Measurements from ENCODE around the gene SAYSD1. TPM values are rescaled to one million over a fixed set of nuclear protein-coding genes. Genes with fewer than 3 reads are reported as not detected.

SAYSD1 gene
- total and polyA plus RNA-seq, 9 of the 15 experiments (the other 6 are each of a cell fraction or from before 2014, with no cell fraction given): 3.5 to 19.1 (median 12.4) TPM

- Histone ChIP-seq H4K20me1 (replicated peaks; ENCODE audit: control insufficient read depth, insufficient read depth, low read length) (0 out of 2 replicates have a peak, but pooled peaks cover 3% of the 10 kb centered on the region), H2AFZ (ENCODE audit: low read depth, low read length) (no peak overlapping the region), H3K27ac (ENCODE audit: extremely low read depth, low read depth, low read length) (no peak overlapping the region), H3K9ac (ENCODE audit: insufficient read depth in 1 of 2, low read depth in 2 of 2, low read length in 2 of 2) (no peak overlapping the region), H3K9me3 (replicated peaks; ENCODE audit: control insufficient read depth, insufficient read depth, low read depth, low read length) (no peaks in the 10 kb centered on the region), H3K27me3 (ENCODE audit: control insufficient read depth in 2 of 2, insufficient read depth in 2 of 2, low read length in 2 of 2) (peaks cover 5 to 10% of the 10 kb centered on the region in 2 experiments; a peak in 2 of 5 replicates), H3K9me1 (ENCODE audit: control insufficient read depth, insufficient read depth, low read length) (no peaks in the 10 kb centered on the region), H3K79me2 (ENCODE audit: control insufficient read depth, insufficient read depth, low read length) (no peaks in the 10 kb centered on the region), H3K4me1 (replicated peaks in 1 of 2; ENCODE audit: control insufficient read depth in 2 of 2, insufficient read depth in 2 of 2, low read length in 2 of 2) (no peaks in the 10 kb centered on the region), H3K36me3 (ENCODE audit: control insufficient read depth, insufficient read depth, low read length) (peaks cover 5% of the 10 kb centered on the region; the same call in 1 of the 3 replicates), H3K4me3 (no peak overlapping the region), H3K4me2 (ENCODE audit: insufficient read depth, low read length) (no peak overlapping the region)
- DNase-seq (ENCODE audit: extremely low read depth in 1 of 4, low spot score in 3 of 4): no peak
- FAIRE-seq: no peak
- ATAC-seq: no peak
- ChIA-PET POLR2A (interaction anchor here (0.7 to 3.3 kb wide), 6 partner anchors 9 to 106 kb away, joined by 3 to 23 read pairs (median 4); partner anchors contain the start of gene SAYSD1), CTCF (ENCODE audit: low intra/inter-chr PET ratio) (interaction anchor here (1.2 to 2.8 kb wide), 3 partner anchors 106 to 231 kb away, joined by 7 to 16 read pairs (median 8); no protein-coding TSS in a partner anchor)
- intact Hi-C loops (cut with micrococcal nuclease): loop anchor here (1.0 to 5.0 kb wide), 3 partner anchors 99 to 230 kb away; no protein-coding TSS in a partner anchor
- WGBS (ENCODE audit: insufficient coverage, low coverage, missing lambda C conversion rate): 80% methylated on average over 1 of the region's 1 CpG
- BruUV-seq (replicated peaks): no TSS peak
- in situ Hi-C loops (cut with MboI): no loop called here
- TF ChIP-seq TRIM24 (IDR thresholded peaks at IDR 0.05) (no peak), ZNF140 (CRISPR knock-in tag; IDR thresholded peaks at IDR 0.05) (no peak), CBX5 (IDR thresholded peaks at IDR 0.05; ENCODE audit: borderline replicate concordance, low read depth) (no peak), PHTF2 (CRISPR knock-in tag; IDR thresholded peaks at IDR 0.05) (no peak), ESRRB (CRISPR knock-in tag; IDR thresholded peaks at IDR 0.05; ENCODE audit: borderline replicate concordance) (no peak), MTF1 (CRISPR knock-in tag; IDR thresholded peaks at IDR 0.05; ENCODE audit: borderline replicate concordance) (no peak), POLR2G (IDR thresholded peaks at IDR 0.05; ENCODE audit: low read depth, low read length) (no peak), FIP1L1 (IDR thresholded peaks at IDR 0.05; ENCODE audit: low read depth, low read length, poor library complexity, severe bottlenecking) (no peak), ZZZ3 (IDR thresholded peaks at IDR 0.05) (no peak), GATAD2B (IDR thresholded peaks at IDR 0.05; ENCODE audit: borderline replicate concordance) (no peak), NR2C1 (IDR thresholded peaks at IDR 0.05) (no peak), NR2C1 (tag; IDR thresholded peaks at IDR 0.05) (no peak), NFE2 (IDR thresholded peaks at IDR 0.05; ENCODE audit: low read depth) (no peak), USF1 (CRISPR knock-in tag; IDR thresholded peaks at IDR 0.05) (no peak), ZBTB26 (CRISPR knock-in tag; IDR thresholded peaks at IDR 0.05) (no peak), KLF6 (CRISPR knock-in tag; IDR thresholded peaks at IDR 0.05; ENCODE audit: borderline replicate concordance) (no peak), ELK1 (CRISPR knock-in tag; IDR thresholded peaks at IDR 0.05) (no peak), SAFB (IDR thresholded peaks at IDR 0.05; ENCODE audit: borderline replicate concordance, low read depth, low read length) (no peak), ARNT (IDR thresholded peaks at IDR 0.05) (no peak), TCF3 (CRISPR knock-in tag; IDR thresholded peaks at IDR 0.05) (no peak)
Measured at GRCh38 chr6:39102821-39103136, 12.2 kb downstream of the SAYSD1 start.
